Activated T-helper 17 cell treated with anti-CD3 and anti-CD28 coated beads, Interleukin-2, amount 50 U/mL, for 72 hours (primary cell): ENCODE results near the gene FAM9C. TPM values are rescaled to one million over a fixed set of nuclear protein-coding genes. Genes with fewer than 3 reads are reported as not detected.

Experiments
- ATAC-seq: fragments of 150-1000 bp; cut with Tn5 transposase; replicated peaks from 2 replicates; pipeline ENCODE4 v1.10.0; 2021; ENCODE audit warnings: mild to moderate bottlenecking, moderate library complexity
- H3K27ac Mint-ChIP-seq: one replicate; pipeline ENCODE4 v1.8.0; 2022; ENCODE audit warnings: mixed read lengths
- H3K27me3 Mint-ChIP-seq: one replicate; pipeline ENCODE4 v1.8.0; 2022; ENCODE audit warnings: mixed read lengths
- H3K36me3 Mint-ChIP-seq: one replicate; pipeline ENCODE4 v1.8.0; 2022; ENCODE audit warnings: low read depth, mild to moderate bottlenecking, mixed read lengths
- H3K4me1 Mint-ChIP-seq: one replicate; pipeline ENCODE4 v1.8.0; 2022; ENCODE audit warnings: mixed read lengths
- H3K4me3 Mint-ChIP-seq: one replicate; pipeline ENCODE4 v1.8.0; 2022; ENCODE audit warnings: mild to moderate bottlenecking, mixed read lengths
- H3K9me3 Mint-ChIP-seq: one replicate; pipeline ENCODE4 v1.8.0; 2022; ENCODE audit warnings: mixed read lengths
- total RNA-seq, 2 donors: library from RNA; stranded (reverse); gene quantifications; one replicate each; pipeline ENCODE4 v1.2.3, GENCODE V29; 2022

Gene FAM9C
- total RNA-seq, 2 donors from 2014 or later = 0.21 TPM; not detected in 1

GRCh38 chrX:13082206-13083065, 38.0 kb upstream of the FAM9C start:
- Mint-ChIP-seq H3K36me3 (peaks cover 8% of the 10 kb centered on the region), H3K27ac (peak overlapping the region; percentile 99), H3K4me3 (peak overlapping the region; percentile 88), H3K4me1 (peaks cover 22% of the 10 kb centered on the region), H3K9me3 (no peaks in the 10 kb centered on the region), H3K27me3 (no peaks in the 10 kb centered on the region)
- peak; percentile 49 for ATAC-seq

- H3K27ac Mint-ChIP-seq = peak overlapping the region; percentile 99
- H3K36me3 Mint-ChIP-seq = peaks cover 3% of the 10 kb centered on the region
- no peaks in the 10 kb centered on the region for H3K9me3 Mint-ChIP-seq
- ATAC-seq = no peak
- H3K27me3 Mint-ChIP-seq = no peaks in the 10 kb centered on the region
- peaks cover 19% of the 10 kb centered on the region for H3K4me1 Mint-ChIP-seq
- H3K4me3 Mint-ChIP-seq = peak overlapping the region; percentile 88
These were observed 37.2 kb upstream of the FAM9C start for GRCh38 chrX:13081395-13082205.

DNA sequence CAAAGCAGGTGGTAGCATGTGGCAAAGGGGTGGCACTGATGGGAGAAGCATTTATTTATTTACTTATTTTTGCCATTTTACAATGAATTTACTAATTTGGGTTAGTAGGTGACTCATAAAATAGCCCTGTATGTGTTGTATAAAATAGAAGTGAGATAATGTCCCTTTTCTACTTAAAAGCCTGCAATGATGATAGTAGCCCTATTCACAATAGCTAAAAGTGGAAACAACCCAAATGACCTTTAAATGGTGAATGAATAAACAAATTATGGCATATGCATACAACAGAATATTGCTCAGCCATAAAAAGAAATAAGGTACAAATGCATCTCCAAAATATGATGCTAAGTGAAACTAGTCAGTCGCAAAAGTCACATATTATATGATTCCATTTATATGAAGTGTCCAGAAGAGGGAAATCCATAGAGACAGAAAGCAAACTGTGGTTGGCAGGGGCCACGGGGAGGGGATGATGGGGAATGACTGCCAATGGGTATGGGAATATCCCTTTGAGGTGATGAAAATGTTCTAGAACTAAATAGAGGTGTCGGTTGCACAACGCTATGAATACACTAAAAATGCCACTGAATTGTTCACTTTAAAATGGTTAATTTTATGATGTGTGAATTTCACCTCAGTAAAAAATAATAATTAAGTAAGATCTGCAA, 35.8 kb upstream of the FAM9C start:
- no peaks in the 10 kb centered on the region for H3K9me3 Mint-ChIP-seq
- peak overlapping the region; percentile 88 for H3K4me3 Mint-ChIP-seq
- H3K27me3 Mint-ChIP-seq = no peaks in the 10 kb centered on the region
- peak overlapping the region; percentile 99 for H3K27ac Mint-ChIP-seq
- peak; percentile 17 for ATAC-seq
- peaks cover 19% of the 10 kb centered on the region for H3K4me1 Mint-ChIP-seq
- H3K36me3 Mint-ChIP-seq = peaks cover 5% of the 10 kb centered on the region

DNA sequence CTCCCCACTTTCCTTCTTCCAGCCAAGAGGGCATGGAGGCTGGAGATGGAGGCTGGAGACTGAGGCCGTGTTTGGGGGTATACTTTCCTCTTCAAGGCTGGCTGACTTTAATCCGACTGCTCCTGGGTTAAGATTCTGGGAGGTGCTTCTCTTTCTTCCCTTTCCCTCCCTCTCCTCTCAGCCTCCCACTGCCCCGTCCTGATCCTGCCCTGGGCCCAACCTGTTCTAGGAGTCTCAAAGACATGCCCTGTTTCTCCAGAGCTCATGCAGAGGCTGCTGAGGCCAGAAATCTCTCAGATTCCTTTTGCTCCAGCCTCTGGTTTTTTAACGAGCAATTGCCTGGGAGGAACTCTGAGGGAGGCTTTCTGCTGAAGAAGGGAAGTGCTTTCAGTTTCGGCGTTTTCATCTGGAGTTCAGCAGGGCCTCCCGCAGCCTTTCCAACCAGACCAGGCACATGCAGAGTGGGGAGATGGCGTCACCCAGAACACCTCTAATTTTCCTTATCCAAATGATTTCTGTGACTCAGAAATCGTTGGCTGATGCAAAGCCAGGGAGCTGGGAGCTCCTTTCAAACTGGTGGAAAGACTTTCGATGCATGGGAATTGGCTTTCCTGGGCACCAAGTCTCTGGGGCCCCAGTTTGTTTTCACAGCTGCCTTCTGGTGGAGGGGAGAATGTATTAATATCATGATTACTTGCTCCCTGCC, 34.5 kb upstream of the FAM9C start:
- ATAC-seq = no peak
- H3K4me3 Mint-ChIP-seq = peak overlapping the region; percentile 88
- peaks cover 5% of the 10 kb centered on the region for H3K36me3 Mint-ChIP-seq
- peak overlapping the region; percentile 90 for H3K27ac Mint-ChIP-seq
- peaks cover 28% of the 10 kb centered on the region for H3K4me1 Mint-ChIP-seq
- H3K27me3 Mint-ChIP-seq = no peaks in the 10 kb centered on the region
- no peaks in the 10 kb centered on the region for H3K9me3 Mint-ChIP-seq

- Mint-ChIP-seq H3K36me3 (peaks cover 5% of the 10 kb centered on the region), H3K9me3 (no peaks in the 10 kb centered on the region), H3K27me3 (no peaks in the 10 kb centered on the region), H3K27ac (peak overlapping the region; percentile 90), H3K4me3 (peak overlapping the region; percentile 88), H3K4me1 (peaks cover 28% of the 10 kb centered on the region)
- ATAC-seq = peak; percentile 64
These were observed 32.7 kb upstream of the FAM9C start for GRCh38 chrX:13077168-13077567.

- peak; percentile 84 for ATAC-seq
- Mint-ChIP-seq H3K27ac (peak overlapping the region; percentile 90), H3K4me3 (peak overlapping the region; percentile 88), H3K9me3 (no peaks in the 10 kb centered on the region), H3K27me3 (no peaks in the 10 kb centered on the region), H3K36me3 (peaks cover 5% of the 10 kb centered on the region), H3K4me1 (peaks cover 28% of the 10 kb centered on the region)
These were observed 31.9 kb upstream of the FAM9C start for GRCh38 chrX:13076176-13076961.

- Mint-ChIP-seq H3K4me1 (peaks cover 20% of the 10 kb centered on the region), H3K27me3 (no peaks in the 10 kb centered on the region), H3K36me3 (peaks cover 5% of the 10 kb centered on the region), H3K27ac (peak overlapping the region; percentile 90), H3K4me3 (peak overlapping the region; percentile 66), H3K9me3 (no peaks in the 10 kb centered on the region)
- peak; percentile 55 for ATAC-seq
These were observed 30.2 kb upstream of the FAM9C start for GRCh38 chrX:13074297-13075262.

GRCh38 chrX:13069771-13070416, 25.5 kb upstream of the FAM9C start:
- Mint-ChIP-seq H3K27ac (no peak overlapping the region), H3K36me3 (no peaks in the 10 kb centered on the region), H3K9me3 (no peaks in the 10 kb centered on the region), H3K4me1 (peaks cover 14% of the 10 kb centered on the region), H3K27me3 (no peaks in the 10 kb centered on the region), H3K4me3 (no peak overlapping the region)
- no peak for ATAC-seq

- H3K36me3 Mint-ChIP-seq = no peaks in the 10 kb centered on the region
- H3K9me3 Mint-ChIP-seq = no peaks in the 10 kb centered on the region
- H3K4me3 Mint-ChIP-seq = no peak overlapping the region
- peaks cover 7% of the 10 kb centered on the region for H3K4me1 Mint-ChIP-seq
- H3K27me3 Mint-ChIP-seq = no peaks in the 10 kb centered on the region
- no peak for ATAC-seq
- no peak overlapping the region for H3K27ac Mint-ChIP-seq
These were observed 24.2 kb upstream of the FAM9C start for GRCh38 chrX:13068651-13069050.

DNA sequence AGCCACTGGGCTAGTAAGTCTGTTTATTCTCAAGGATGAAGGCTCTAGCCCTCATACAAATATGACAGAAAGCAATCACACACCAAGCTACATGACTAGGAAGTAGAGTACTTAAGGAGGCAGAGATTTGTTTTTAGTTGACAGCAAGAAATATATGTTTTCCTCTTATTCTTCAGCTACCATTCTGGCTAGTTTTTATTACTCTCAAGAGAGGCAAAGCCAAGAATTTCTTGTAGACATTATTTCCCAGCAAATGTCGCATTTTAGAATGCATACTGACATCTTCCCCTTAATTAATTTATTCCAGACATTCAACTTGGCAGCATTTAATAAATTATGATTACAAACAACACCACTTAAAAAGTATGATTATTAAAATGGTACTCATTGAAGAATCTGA, 23.4 kb upstream of the FAM9C start:
- Mint-ChIP-seq H3K9me3 (no peaks in the 10 kb centered on the region), H3K4me3 (no peak overlapping the region), H3K27me3 (no peaks in the 10 kb centered on the region), H3K36me3 (no peaks in the 10 kb centered on the region), H3K27ac (no peak overlapping the region), H3K4me1 (peaks cover 7% of the 10 kb centered on the region)
- ATAC-seq = no peak

DNA sequence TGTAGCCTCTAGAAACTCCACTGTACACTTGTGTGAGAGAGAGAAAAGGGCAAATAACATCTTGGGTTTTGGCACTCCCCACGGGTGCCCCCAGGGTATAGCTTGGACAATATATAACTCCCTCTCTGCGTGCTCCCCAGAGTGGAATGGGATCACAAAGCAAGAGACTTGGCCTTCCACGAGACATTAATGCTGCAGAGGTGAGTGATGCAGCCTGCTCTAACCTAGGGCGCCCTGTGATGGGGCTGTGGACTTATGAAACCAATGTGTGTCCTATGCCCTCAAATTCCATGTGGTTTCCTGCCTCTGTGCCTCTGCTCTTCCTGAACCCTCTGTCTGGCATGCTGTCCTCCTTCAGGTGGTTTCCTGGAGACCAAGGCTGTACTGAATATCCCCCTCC, 22.0 kb upstream of the FAM9C start:
- no peaks in the 10 kb centered on the region for H3K9me3 Mint-ChIP-seq
- peaks cover 7% of the 10 kb centered on the region for H3K4me1 Mint-ChIP-seq
- no peaks in the 10 kb centered on the region for H3K36me3 Mint-ChIP-seq
- no peak overlapping the region for H3K4me3 Mint-ChIP-seq
- ATAC-seq = no peak
- peak overlapping the region; percentile 59 for H3K27ac Mint-ChIP-seq
- no peaks in the 10 kb centered on the region for H3K27me3 Mint-ChIP-seq

GRCh38 chrX:13064599-13065143, 20.3 kb upstream of the FAM9C start:
- ATAC-seq = peak; percentile 82
- Mint-ChIP-seq H3K36me3 (no peaks in the 10 kb centered on the region), H3K4me1 (peaks cover 13% of the 10 kb centered on the region), H3K9me3 (no peaks in the 10 kb centered on the region), H3K4me3 (peak overlapping the region; percentile 23), H3K27ac (peak overlapping the region; percentile 17), H3K27me3 (no peaks in the 10 kb centered on the region)
